ENCODE results near the gene CNOT1. TPM values are rescaled to one million over a fixed set of nuclear protein-coding genes. Genes with fewer than 3 reads are reported as not detected.

Gene CNOT1
- polyA plus RNA-seq, 1 experiment = 151 TPM

DNA sequence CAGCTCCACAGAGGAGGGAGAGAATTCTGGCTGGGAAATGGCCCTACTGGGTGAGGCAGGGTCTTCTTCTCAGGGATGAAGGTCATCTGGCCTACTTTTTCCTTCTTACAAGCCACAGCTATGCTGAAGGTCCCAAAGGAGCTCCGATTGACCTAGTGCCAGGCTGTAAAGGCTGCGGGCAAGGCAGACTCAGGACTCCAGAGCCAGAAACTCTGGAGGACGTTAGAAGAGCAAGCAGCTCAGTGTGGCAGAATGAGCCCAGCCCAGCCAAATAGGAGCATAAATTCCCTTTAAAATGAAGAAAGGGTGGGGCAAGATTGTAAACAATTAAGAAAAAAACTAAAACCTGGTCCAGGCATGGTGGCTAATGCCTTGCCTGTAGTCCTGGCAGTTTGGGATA is 20.1 kb upstream of the CNOT1 start:
- no peaks in the 10 kb centered on the region for H3K9me3 ChIP-seq (ENCODE audit: control insufficient read depth, insufficient read depth, low read length)
- DNase-seq (ENCODE audit: low read depth, low spot score) = no peak
- H3K4me3 ChIP-seq (ENCODE audit: low read depth, low read length) = no peak overlapping the region
- no peaks in the 10 kb centered on the region for H3K27me3 ChIP-seq (ENCODE audit: control insufficient read depth, insufficient read depth, low read length)
- ChIA-PET CTCF (interaction anchor here (1.4 kb wide), 1 partner anchor 11 kb away, joined by 5 read pairs; no protein-coding TSS in a partner anchor), POLR2A (no interaction called here)
- H3K27ac ChIP-seq (ENCODE audit: low read depth, low read length) = no peak overlapping the region
- TF ChIP-seq, protein P1, sequence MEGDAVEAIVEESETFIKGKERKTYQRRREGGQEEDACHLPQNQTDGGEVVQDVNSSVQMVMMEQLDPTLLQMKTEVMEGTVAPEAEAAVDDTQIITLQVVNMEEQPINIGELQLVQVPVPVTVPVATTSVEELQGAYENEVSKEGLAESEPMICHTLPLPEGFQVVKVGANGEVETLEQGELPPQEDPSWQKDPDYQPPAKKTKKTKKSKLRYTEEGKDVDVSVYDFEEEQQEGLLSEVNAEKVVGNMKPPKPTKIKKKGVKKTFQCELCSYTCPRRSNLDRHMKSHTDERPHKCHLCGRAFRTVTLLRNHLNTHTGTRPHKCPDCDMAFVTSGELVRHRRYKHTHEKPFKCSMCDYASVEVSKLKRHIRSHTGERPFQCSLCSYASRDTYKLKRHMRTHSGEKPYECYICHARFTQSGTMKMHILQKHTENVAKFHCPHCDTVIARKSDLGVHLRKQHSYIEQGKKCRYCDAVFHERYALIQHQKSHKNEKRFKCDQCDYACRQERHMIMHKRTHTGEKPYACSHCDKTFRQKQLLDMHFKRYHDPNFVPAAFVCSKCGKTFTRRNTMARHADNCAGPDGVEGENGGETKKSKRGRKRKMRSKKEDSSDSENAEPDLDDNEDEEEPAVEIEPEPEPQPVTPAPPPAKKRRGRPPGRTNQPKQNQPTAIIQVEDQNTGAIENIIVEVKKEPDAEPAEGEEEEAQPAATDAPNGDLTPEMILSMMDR (IDR thresholded peaks at IDR 0.05; ENCODE audit: low read depth, low read length) = no peak

DNA sequence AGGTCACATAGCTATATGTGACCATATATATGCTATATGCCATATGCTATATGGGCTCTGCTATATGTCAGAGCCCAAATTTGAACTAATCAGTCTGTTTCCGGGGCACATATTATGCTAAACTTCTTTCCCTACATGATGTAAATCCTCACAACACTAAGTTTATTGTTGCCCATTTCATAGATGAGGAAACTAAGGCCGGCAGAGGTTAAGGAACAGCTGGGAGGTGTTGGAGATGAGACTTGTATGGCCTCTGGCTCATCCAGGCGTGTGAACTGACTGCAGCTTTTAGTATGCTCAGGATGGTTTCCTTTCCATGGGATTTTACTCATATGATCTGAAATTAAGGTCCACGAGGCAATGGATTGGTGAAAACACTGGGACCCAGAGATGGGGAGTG is 17.5 kb upstream of the CNOT1 start:
- H3K27ac ChIP-seq (ENCODE audit: low read depth, low read length) = no peak overlapping the region
- H3K4me3 ChIP-seq (ENCODE audit: low read depth, low read length) = no peak overlapping the region
- no peak for DNase-seq (ENCODE audit: low read depth, low spot score)
- H3K9me3 ChIP-seq (ENCODE audit: control insufficient read depth, insufficient read depth, low read length) = no peaks in the 10 kb centered on the region
- ChIA-PET CTCF (interaction anchor here (1.2 to 1.8 kb wide), 3 partner anchors 10 to 310 kb away, joined by 3 read pairs; no protein-coding TSS in a partner anchor), POLR2A (no interaction called here)
- TF ChIP-seq, protein P1 (IDR thresholded peaks at IDR 0.05; ENCODE audit: low read depth, low read length) = no peak
- no peaks in the 10 kb centered on the region for H3K27me3 ChIP-seq (ENCODE audit: control insufficient read depth, insufficient read depth, low read length)

DNA sequence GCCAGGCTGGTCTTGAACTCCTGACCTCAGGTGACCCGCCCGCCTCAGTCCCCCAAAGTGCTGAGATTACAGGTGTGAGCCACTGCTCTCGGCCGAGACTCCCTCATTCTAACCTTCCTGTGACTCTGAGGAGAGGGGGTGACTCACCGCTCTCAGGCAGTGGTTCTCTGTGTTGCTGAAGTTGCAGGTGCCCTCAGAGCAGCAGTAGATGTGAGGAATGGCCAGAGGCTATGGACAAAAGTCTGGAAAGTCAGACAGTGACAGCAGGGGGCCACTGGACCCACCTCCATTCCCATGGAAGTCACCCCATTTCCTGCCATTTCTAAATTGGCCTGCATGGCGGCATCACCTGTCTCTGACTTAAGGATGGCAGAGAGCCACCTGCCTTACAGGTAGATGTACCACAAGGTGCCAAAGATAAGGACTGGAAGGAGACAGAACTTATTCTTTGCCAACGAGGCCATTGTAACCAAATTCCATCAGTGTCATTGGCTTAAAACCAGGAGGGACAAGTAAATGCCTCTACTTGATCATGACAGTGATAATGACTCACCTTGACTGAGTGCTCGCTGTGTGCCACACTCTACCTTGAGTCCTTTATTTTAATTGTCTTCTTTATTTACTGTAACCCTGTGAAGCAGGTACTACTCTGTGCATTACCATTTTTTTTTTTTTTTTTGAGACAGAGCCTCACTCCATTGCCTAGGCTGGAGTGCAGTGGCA is 15.3 kb upstream of the CNOT1 start:
- Histone ChIP-seq H3K4me3 (ENCODE audit: low read depth, low read length) (no peak overlapping the region), H3K27me3 (ENCODE audit: control insufficient read depth, insufficient read depth, low read length) (no peaks in the 10 kb centered on the region), H3K27ac (ENCODE audit: low read depth, low read length) (no peak overlapping the region), H3K9me3 (ENCODE audit: control insufficient read depth, insufficient read depth, low read length) (no peaks in the 10 kb centered on the region)
- no peak for DNase-seq (ENCODE audit: low read depth, low spot score)
- TF ChIP-seq, protein P1 (IDR thresholded peaks at IDR 0.05; ENCODE audit: low read depth, low read length) = no peak
- ChIA-PET CTCF (no interaction called here), POLR2A (no interaction called here)

DNA sequence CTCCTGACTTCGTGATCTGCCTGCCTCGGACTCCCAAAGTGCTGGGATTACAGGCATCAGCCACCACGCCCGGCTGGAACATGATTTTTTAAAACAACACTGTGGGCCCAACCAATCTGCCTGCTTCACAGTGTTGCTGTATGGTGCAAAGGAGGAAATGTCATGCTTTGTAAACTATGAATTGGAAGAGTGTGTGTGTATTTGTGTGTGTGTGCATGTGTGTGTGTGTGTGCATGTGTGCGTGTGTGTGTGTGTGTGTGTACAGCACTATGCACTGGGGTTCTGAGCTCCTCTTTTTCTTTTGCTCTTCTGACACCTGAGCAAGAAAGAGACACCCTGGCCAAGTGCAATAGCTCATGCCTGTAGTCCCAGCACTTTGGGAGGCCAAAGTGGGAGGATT is 14.5 kb upstream of the CNOT1 start:
- no peaks in the 10 kb centered on the region for H3K27me3 ChIP-seq (ENCODE audit: control insufficient read depth, insufficient read depth, low read length)
- ChIA-PET CTCF (no interaction called here), POLR2A (no interaction called here)
- TF ChIP-seq, protein P1 (IDR thresholded peaks at IDR 0.05; ENCODE audit: low read depth, low read length) = no peak
- no peak overlapping the region for H3K27ac ChIP-seq (ENCODE audit: low read depth, low read length)
- H3K9me3 ChIP-seq (ENCODE audit: control insufficient read depth, insufficient read depth, low read length) = no peaks in the 10 kb centered on the region
- H3K4me3 ChIP-seq (ENCODE audit: low read depth, low read length) = no peak overlapping the region
- DNase-seq (ENCODE audit: low read depth, low spot score) = no peak

DNA sequence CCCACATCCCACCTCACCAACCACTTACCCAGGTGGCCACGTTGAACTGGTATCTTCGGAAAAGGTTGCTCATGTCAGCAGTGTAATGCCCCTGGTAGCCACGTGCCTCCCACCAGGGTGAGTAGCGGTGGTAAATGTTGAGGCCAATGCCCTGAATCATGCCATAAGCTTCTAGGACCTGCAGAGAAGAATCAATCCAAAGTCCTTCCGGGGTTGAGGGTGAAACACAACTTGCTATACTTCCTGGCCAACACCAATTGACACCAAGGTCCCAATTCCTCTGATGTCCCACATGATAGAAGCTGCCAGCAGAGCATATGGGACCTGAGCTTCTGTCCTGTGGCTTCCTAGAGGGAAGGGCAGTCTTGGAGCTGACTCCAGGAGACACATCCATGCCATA is 11.3 kb upstream of the CNOT1 start:
- TF ChIP-seq, protein P1 (IDR thresholded peaks at IDR 0.05; ENCODE audit: low read depth, low read length) = no peak
- H3K4me3 ChIP-seq (ENCODE audit: low read depth, low read length) = no peak overlapping the region
- CTCF ChIA-PET = no interaction called here
- DNase-seq (ENCODE audit: low read depth, low spot score) = no peak
- POLR2A ChIA-PET = no interaction called here
- H3K9me3 ChIP-seq (ENCODE audit: control insufficient read depth, insufficient read depth, low read length) = no peaks in the 10 kb centered on the region
- no peaks in the 10 kb centered on the region for H3K27me3 ChIP-seq (ENCODE audit: control insufficient read depth, insufficient read depth, low read length)
- H3K27ac ChIP-seq (ENCODE audit: low read depth, low read length) = no peak overlapping the region

Data from AG04450 (cell line).